ENCODE measurements around the gene LBP. TPM values are rescaled to one million over a fixed set of nuclear protein-coding genes. Genes with fewer than 3 reads are reported as not detected.

The LBP gene
- total and polyA plus RNA-seq, 2 donors from 2014 or later: 1.2 to 2.3 TPM

- TF ChIP-seq, protein P1, sequence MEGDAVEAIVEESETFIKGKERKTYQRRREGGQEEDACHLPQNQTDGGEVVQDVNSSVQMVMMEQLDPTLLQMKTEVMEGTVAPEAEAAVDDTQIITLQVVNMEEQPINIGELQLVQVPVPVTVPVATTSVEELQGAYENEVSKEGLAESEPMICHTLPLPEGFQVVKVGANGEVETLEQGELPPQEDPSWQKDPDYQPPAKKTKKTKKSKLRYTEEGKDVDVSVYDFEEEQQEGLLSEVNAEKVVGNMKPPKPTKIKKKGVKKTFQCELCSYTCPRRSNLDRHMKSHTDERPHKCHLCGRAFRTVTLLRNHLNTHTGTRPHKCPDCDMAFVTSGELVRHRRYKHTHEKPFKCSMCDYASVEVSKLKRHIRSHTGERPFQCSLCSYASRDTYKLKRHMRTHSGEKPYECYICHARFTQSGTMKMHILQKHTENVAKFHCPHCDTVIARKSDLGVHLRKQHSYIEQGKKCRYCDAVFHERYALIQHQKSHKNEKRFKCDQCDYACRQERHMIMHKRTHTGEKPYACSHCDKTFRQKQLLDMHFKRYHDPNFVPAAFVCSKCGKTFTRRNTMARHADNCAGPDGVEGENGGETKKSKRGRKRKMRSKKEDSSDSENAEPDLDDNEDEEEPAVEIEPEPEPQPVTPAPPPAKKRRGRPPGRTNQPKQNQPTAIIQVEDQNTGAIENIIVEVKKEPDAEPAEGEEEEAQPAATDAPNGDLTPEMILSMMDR (IDR thresholded peaks at IDR 0.05; ENCODE audit: borderline replicate concordance, extremely low read depth, insufficient read depth): no peak
- Histone ChIP-seq H3K9ac (ENCODE audit: low read length in 3 of 3) (no peak overlapping the region), H3K27me3 (ENCODE audit: control insufficient read depth, insufficient read depth, low read length) (no peaks in the 10 kb centered on the region), H3K4me3 (ENCODE audit: low read length in 3 of 3) (no peak overlapping the region), H3K27ac (ENCODE audit: low read depth in 2 of 2, low read length in 2 of 2) (no peak overlapping the region), H3K9me3 (ENCODE audit: control insufficient read depth in 2 of 3, insufficient read depth in 1 of 3, low read length in 3 of 3) (peaks cover 0 to 6% (median 0%) of the 10 kb centered on the region in 3 donors), H3K4me1 (ENCODE audit: control insufficient read depth in 2 of 3, insufficient read depth in 2 of 3, low read depth in 1 of 3, low read length in 3 of 3) (peaks cover 0 to 2% (median 0%) of the 10 kb centered on the region in 3 donors), H3K36me3 (ENCODE audit: control insufficient read depth in 2 of 3, insufficient read depth in 3 of 3, low read length in 3 of 3) (no peaks in the 10 kb centered on the region)
- FAIRE-seq: no peak
- intact Hi-C loops (cut with DNase I): no loop called here
- DNase-seq: no peak
Measured at GRCh38 chr20:38325167-38325566, 21.1 kb upstream of the LBP start.

- no peak for FAIRE-seq
- Histone ChIP-seq H3K9ac (ENCODE audit: low read length in 3 of 3) (no peak overlapping the region), H3K27me3 (ENCODE audit: control insufficient read depth, insufficient read depth, low read length) (no peaks in the 10 kb centered on the region), H3K4me1 (ENCODE audit: control insufficient read depth in 2 of 3, insufficient read depth in 2 of 3, low read depth in 1 of 3, low read length in 3 of 3) (peaks cover 0 to 4% (median 2%) of the 10 kb centered on the region in 3 donors), H3K9me3 (ENCODE audit: control insufficient read depth in 2 of 3, insufficient read depth in 1 of 3, low read length in 3 of 3) (peaks cover 0 to 6% (median 0%) of the 10 kb centered on the region in 3 donors), H3K4me3 (ENCODE audit: low read length in 3 of 3) (no peak overlapping the region), H3K36me3 (ENCODE audit: control insufficient read depth in 2 of 3, insufficient read depth in 3 of 3, low read length in 3 of 3) (no peaks in the 10 kb centered on the region), H3K27ac (ENCODE audit: low read depth in 2 of 2, low read length in 2 of 2) (no peak overlapping the region)
- TF ChIP-seq, protein P1 (IDR thresholded peaks at IDR 0.05; ENCODE audit: borderline replicate concordance, extremely low read depth, insufficient read depth): no peak
- intact Hi-C loops (cut with DNase I): no loop called here
- no peak for DNase-seq
Measured at GRCh38 chr20:38325905-38326304, 20.4 kb upstream of the LBP start.

DNA sequence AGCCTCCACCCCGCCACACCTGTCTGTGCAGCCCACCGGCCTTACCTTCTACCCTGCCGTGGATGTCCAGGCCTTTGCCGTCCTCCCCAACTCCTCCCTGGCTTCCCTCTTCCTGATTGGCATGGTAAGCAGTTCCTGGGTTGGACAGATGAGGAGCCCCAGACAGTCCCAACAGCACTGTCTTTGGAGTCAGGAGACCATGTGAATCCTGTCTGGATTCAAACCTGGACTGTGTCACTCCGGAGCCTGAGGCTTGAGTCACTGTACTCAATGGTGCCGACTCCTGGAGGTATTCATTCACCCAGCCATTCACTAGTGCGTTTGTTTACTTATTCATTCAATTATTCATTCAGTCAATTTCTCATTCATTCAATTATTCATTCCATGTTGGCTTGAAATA lies 20.0 kb upstream of the LBP start:
- Histone ChIP-seq H3K4me1 (ENCODE audit: control insufficient read depth in 2 of 3, insufficient read depth in 2 of 3, low read depth in 1 of 3, low read length in 3 of 3) (peaks cover 0 to 4% (median 2%) of the 10 kb centered on the region in 3 donors), H3K4me3 (ENCODE audit: low read length in 3 of 3) (no peak overlapping the region), H3K36me3 (ENCODE audit: control insufficient read depth in 2 of 3, insufficient read depth in 3 of 3, low read length in 3 of 3) (no peaks in the 10 kb centered on the region), H3K9me3 (ENCODE audit: control insufficient read depth in 2 of 3, insufficient read depth in 1 of 3, low read length in 3 of 3) (peaks cover 0 to 6% (median 0%) of the 10 kb centered on the region in 3 donors), H3K27ac (ENCODE audit: low read depth in 2 of 2, low read length in 2 of 2) (no peak overlapping the region), H3K27me3 (ENCODE audit: control insufficient read depth, insufficient read depth, low read length) (no peaks in the 10 kb centered on the region), H3K9ac (ENCODE audit: low read length in 3 of 3) (no peak overlapping the region)
- TF ChIP-seq, protein P1 (IDR thresholded peaks at IDR 0.05; ENCODE audit: borderline replicate concordance, extremely low read depth, insufficient read depth): no peak
- DNase-seq (no peak), FAIRE-seq (no peak)
- intact Hi-C loops (cut with DNase I): no loop called here

DNA sequence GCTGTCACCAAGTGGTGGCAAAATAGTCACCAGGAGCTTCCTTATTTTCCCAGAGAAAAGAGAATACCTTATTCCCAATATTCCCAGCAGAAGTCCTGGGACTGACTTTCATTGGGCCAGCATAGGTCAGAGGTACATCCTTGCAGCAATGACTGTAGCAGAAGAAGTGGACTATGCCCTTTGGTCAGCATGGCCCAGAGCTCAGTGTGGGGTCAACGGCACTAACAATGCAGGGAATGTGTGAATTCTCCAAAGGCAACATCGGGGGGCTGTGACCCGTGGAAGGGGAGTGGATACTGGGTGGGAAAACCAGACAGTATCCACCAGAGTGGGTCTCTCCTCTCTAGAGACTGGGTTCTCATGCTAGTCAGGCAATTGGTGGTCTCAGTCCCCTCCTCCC lies 15.6 kb upstream of the LBP start:
- FAIRE-seq (no peak), DNase-seq (no peak)
- H3K9ac ChIP-seq (ENCODE audit: low read length in 3 of 3): no peak overlapping the region
- H3K27ac ChIP-seq (ENCODE audit: low read depth in 2 of 2, low read length in 2 of 2): peak overlapping the region; percentile 3 to 23
- intact Hi-C loops (cut with DNase I): no loop called here
- peaks cover 0 to 4% (median 2%) of the 10 kb centered on the region in 3 donors for H3K4me1 ChIP-seq (ENCODE audit: control insufficient read depth in 2 of 3, insufficient read depth in 2 of 3, low read depth in 1 of 3, low read length in 3 of 3)
- no peaks in the 10 kb centered on the region for H3K9me3 ChIP-seq (ENCODE audit: control insufficient read depth in 2 of 3, insufficient read depth in 1 of 3, low read length in 3 of 3)
- no peaks in the 10 kb centered on the region for H3K27me3 ChIP-seq (ENCODE audit: control insufficient read depth, insufficient read depth, low read length)
- no peaks in the 10 kb centered on the region for H3K36me3 ChIP-seq (ENCODE audit: control insufficient read depth in 2 of 3, insufficient read depth in 3 of 3, low read length in 3 of 3)
- TF ChIP-seq, protein P1 (IDR thresholded peaks at IDR 0.05; ENCODE audit: borderline replicate concordance, extremely low read depth, insufficient read depth): no peak
- H3K4me3 ChIP-seq (ENCODE audit: low read length in 3 of 3): no peak overlapping the region

Measured in kidney (tissue), 14 donors.